GM18499 (cell line): ENCODE data around the gene RABIF.
"Not testable (repeated sequence)": the region's sequence is repeated elsewhere in the genome, so short reads cannot be mapped to it uniquely, and the experiment has no call there.

ENCODE experiments used
- ATAC-seq: cut with Tn5 transposase; IDR thresholded peaks from one replicate; pipeline ENCODE4 v1.9.1; 2021; ENCODE audit warnings: moderate number of reproducible peaks; ENCODE audit not compliant: insufficient read depth, unreplicated experiment

RABIF gene

DNA sequence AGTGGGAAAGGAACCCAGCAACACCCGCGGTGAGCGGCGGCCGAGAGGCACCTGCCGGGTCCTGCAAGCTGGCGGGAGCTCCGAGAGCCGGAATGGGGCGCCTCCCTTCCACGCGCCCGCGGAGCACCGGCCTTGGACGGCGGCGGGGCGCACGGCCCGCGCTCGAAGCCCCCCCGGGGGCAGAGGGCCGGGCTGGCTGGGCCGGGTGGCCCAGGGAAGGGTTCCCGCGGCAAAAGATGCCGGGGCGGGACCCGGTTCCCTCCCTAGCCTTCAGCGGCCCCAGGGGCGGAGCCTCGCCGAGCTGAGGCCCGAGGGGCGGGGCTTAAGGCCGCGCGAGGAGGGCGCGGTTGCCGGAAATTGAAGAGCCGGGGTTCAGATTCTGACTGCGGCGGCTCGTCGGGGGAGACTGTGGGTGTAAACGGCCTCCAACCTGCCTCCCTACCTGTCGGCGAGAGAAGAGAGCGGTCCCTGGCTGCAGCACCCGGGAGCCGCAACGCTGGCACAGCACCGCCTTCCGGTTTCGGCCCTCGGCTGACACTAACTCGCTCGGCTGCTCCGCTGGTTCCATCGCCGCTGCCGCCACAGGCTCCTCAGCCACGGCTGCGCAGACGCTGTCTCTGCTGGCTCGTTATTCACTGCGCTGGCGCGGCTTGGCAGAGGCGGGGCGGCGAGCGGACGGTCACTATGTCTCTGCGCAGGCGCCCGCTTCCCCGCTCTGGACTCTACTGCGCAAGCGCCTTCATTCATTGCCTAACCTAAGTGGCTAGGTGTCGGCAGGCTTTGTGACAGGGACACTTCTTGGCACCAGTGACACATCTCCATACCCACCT is at the start of gene RABIF:
RABIF (minus strand) TSS at position 619 of the 830 bp plus-strand sequence; CDS start at position 568, 51 bp downstream.
- peak; percentile 78 for ATAC-seq

DNA sequence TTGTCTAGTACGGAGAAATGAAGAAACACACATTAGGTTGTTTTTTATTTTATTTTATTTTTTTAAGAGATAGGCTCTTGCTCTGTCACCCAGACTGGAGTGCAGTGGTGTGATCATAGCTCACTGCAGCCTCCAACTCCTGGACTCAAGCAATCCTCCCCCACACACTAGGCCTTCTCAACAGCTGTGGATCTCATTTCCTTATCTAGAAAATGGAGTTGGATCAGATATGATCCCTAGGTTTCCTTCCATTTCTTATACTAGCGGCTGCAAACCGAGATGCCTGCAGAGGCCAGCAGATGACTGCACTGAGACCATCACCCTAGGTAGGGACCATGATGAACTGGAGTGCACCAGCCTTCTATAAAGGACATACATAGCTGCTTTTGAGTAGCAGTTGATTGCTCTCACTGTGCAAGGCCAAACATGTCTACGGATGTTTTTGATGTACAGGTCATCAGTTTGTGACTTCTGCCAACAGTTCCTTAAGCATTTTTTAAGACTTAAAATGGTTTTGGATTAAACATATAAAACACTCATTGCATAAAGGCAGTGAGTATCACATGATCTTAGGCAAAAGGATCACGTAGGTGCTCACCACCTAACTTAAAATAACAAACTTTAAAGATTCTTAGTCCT is 49.5 kb upstream of the RABIF start:
- ATAC-seq, result no peak

DNA sequence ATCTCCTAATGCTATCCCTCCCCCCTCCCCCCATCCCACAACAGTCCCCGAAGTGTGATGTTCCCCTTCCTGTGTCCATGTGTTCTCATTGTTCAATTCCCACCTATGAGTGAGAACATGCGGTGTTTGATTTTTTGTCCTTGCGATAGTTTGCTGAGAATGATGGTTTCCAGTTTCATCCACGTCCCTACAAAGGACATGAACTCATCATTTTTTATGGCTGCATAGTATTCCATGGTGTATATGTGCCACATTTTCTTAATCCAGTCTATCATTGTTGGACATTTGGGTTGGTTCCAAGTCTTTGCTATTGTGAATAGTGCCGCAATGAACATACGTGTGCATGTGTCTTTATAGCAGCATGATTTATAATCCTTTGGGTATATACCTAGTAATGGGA is 47.5 kb upstream of the RABIF start:
- ATAC-seq, result not testable (repeated sequence)

DNA sequence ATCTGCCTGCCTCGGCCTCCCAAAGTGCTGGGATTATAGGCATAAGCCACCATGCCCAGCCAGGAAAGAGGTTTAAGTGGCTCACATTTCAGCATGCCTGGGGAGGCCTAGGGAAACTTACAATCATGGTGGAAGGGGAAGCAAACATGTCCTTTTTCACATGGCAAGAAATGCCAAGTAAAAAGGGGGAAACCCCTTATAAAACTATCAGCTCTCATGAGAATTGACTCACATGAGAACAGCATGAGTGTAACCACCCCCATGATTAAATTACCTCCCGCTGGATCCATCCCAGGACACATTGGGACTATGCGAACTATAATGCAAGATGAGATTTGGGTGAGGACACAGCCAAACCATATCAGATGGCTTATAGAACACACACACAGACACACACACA is 46.9 kb upstream of the RABIF start:
- ATAC-seq, result no peak

DNA sequence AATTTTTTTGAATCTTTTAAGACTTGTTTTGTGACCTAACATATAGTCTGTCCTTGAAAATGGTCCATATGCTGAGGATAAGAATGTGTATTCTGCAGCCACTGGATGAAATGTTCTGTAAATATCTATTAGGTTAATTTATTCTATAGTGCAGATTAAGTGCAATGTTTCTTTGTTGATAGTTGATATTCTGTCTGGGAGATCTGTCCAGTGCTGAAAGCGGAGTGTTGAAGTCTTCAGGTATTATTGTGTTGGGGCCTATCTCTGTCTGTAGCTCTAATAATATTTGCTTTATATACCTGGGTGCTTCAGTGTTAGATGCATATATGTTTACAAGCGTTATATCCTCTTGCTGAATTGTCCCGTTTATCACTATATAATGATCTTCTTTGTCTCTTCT is 45.8 kb upstream of the RABIF start:
- no peak for ATAC-seq

DNA sequence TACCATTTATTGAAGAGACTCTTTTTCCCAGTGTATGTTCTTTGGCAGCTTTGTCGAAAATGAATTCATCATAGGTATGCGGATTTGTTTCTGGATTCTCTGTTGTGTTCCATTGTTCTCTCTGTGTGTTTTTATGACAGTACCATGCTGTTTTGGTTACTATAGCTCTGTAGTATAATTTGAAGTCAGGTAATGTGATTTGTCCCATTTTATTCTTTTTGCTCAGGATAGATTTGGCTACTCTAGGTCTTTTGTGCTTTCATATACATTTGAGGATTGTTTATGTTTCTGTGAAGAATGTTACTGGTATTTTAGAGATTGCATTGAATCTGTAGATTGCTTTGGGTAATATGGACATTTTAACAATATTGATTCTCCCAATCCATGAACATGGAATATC is 43.5 kb upstream of the RABIF start:
- ATAC-seq, result no peak

DNA sequence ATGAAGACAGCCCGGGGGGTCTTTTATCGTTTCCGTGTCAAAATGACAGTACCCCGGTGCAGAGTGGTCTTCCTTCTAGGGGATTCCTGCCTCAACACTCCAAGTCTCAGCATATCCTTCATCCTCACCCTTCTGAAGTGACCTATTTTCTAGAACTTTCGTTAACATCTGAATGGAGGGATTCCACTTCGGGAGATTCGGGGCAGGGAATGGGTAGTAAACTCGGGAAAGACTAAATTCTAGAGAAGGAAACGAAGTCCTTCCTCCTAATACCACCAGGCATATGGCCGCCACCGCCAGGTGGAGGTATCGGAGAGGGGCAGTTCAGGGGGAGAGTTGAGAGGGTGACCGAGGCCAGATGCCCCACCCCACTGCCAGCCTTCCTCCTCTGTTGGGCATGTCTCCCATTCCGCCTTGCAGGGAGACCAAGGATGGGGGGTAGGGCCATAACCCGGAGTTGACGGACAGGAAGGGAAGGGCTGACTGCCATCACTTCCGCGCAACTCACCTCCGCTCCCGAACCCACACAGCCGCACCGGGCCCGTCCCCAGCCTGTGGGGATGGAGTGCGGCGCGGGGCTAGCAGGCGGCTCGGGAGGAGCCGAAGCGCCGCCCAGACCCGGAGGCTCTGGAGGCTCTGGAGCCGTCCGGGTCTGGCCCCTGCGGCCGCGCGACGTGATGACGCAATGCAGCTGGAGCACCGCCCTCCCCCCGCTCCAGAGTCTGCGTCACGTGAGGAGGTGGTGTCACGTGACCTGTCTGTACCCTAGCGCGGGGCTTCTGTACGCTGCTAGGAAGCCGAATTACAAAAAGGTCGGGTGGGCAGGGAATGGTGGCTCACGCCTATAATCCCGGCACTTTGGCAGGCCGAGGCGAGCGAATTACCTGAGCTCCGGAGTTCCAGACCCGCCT is 37.9 kb upstream of the RABIF start, which contains the start of gene KLHL12:
KLHL12 (minus strand) TSS at position 654 of the 911 bp plus-strand sequence. CDS start 2,072 bp downstream, outside the sequence.
- no peak for ATAC-seq

DNA sequence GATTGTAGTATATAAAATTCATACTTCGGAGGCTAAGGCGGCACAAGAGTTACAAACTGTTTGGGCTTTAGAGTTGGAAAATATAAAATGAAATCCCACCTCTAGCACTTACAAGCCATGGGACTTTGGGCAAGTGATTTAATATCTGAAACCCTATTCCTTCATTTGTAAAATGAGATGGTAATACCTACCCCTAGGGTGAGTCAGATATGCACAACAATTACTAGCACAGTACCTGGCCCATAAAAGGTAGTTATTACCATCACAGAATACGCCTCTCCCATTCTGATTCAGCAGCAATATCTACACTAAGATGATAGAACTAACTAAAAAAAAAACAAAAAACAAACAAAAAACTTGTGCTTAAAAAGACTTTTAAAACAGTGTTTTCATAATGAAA is 34.6 kb upstream of the RABIF start:
- ATAC-seq, result no peak

DNA sequence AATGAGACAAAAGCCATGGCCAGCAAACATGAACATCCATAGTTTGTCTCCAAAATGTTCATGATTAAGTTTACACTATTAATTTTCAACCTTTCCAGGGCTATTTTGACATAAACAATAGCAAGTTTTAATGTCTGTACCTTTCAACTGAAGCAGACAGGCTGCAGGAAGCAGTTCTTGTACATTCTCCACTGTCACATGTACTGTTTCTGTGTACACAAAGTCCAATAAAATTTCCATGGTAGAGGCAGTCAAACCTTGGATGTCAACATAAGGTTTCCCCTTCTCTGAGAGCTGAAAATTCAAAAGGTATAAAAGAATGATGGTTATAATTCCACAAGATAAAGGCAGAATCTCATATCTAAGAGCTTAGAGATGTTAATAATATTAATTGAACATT is 30.7 kb upstream of the RABIF start:
- no peak for ATAC-seq

DNA sequence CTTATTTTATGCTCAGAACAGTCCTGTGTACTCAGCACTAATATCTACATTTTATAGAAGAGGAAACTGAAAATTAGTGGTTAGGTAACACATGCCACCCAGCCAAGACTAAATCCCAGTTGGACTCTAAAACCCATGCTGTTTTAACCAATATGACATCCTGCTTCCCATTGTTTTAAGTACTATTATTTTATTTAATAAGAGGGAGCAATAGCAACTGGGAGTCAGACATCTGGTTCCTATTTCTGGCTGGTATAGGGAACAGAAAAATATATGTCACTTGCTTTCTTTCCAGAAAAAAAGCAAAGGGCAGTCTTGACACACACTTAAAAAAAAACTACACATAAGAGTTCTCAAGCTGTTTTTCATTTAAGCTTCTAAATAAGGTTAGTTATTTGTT is 26.2 kb upstream of the RABIF start:
- no peak for ATAC-seq

DNA sequence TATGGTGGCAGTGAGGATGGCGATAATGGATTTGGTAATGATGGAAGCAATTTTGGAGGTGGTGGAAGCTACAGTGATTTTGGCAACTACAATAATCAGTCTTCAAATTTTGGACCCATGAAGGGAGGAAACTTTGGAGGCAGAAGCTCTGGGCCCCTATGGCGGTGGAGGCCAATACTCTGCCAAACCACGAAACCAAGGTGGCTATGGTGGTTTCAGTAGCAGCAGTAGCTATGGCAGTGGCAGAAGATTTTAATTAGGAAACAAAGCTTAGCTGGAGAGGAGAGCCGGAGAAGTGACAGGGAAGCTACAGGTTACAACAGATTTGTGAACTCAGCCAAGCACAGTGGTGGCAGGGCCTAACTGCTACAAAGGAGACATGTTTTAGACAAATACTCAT is 23.5 kb upstream of the RABIF start:
- ATAC-seq, result not testable (repeated sequence)

DNA sequence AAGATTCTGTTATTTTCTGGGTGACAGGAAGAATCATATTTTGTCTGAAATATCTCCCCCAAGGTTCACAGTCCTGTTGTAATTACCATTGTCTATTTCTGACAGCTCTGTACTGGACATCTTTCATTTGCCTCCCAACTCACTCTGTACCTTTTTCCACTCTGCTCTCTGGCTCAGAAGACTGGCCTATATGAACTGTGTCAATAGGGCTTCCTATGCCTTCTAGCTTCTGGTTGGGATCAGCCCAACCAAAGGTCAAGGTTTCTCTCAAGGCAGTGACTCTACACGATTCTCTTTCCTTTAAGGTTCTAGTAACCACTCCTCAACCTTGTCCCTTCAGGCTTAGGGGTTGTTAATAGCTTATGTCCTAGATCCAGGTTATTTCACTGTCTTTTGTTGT is 20.5 kb upstream of the RABIF start:
- no peak for ATAC-seq

DNA sequence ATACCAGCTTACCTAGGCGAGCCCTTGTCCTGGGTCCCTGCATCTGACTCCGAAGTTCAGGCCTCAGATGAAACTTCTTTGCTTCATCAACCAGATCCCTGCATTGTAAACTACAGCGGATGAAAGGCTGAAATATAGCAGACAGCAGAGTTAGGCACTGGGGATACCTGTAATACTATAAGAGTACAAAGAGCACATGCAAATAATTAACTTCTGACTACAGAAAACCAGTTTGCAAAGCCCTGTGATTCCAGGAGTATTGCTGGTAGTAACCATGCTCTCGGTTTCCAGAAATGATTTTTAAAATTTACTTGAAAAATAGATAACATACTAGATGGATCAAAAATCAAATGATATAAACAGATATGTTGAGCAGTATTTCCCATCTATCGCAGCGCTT is 20.0 kb upstream of the RABIF start:
- no peak for ATAC-seq

DNA sequence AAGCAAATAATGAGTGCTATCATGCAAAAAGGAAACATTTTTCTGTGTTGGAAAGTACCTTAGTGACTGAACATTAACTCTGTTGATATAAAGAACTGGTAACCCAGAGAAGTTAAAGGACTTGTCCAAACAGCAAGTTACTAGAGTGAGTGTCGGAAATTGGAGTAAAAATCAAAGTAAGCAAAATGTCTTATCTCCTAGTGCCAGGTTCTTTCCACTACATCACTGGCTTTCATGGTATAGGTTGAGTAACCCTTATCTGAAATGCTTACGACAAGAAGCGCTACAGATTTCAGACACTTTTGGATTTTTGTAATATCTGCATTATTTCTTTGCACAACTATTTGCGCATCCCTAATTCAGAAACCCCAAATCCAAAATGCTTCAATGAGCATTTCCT is 16.4 kb upstream of the RABIF start:
- no peak for ATAC-seq

DNA sequence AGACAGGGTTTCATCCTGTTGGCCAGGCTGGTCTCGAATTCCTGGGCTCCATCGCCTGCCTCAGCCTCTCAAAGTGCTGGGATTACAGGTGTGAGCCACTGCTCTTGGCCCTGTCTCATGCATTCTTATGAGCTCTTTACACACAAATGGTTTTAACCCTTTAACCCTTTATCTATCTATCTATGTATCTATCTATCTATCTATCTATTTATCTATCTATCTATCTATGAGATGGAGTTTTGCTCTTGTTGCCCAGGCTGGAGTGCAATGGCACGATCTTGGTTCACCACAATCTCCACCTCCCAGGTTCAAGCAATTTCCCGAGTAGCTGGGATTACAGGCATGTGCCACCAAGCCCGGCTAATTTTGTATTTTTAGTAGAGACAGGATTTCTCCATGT is 14.9 kb upstream of the RABIF start:
- ATAC-seq, result not testable (repeated sequence)

DNA sequence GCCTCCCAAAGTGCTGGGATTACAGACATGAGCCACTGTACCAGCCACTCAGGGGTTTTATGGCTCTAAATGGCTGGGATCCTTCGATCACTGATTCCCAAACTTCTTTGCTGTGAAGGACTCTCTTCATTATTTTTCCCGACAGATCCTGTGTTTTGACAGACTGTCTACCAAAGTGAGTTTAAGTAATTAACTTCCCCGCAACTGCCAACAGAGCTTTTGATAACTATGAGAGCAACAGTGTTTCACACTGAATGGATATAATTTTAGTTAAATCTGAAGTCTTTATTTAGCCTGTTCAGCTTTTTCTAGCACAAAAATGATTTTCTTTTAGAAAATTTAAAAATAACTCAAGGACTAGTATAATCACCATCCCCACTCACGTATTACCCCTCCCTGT is 12.6 kb upstream of the RABIF start:
- no peak for ATAC-seq

DNA sequence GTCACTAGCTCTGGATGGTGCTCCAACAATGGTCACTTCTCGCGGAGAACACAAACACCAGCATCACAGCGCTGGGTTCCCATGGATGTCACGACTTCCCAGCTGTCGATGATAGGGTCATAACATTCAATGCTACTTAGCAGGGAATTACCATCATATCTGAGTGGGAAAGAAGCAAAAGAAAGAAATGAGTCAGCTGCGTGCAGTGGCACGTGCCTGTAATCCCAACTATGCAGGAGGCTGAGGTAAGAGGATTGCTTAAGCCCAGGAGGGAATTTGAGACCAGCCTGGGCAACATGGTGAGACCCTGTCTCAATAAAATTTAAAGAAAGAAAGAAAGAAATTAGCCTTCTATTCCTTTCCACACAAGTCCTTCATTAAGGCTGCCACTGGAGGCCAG is 3.6 kb upstream of the RABIF start:
- no peak for ATAC-seq

DNA sequence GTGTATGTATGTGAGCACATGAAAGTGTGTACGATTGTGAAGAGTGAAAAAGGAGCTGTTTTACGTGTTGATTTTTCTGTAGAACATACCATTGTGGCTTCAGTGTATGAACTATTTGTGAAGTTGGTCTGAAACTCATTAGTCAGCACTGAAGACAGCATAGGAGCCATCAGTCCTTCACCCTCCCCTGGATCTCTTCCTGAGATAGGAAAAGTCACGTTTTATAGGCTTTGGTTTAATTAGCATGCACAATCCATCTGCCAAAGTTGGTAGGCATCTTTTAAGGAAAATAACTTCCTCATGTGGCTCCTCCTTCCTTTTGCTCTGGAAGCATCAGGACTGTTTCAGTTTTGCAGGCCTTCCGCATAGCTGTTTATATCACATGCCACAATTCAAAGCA is 1.4 kb upstream of the RABIF start:
- ATAC-seq, result no peak

DNA sequence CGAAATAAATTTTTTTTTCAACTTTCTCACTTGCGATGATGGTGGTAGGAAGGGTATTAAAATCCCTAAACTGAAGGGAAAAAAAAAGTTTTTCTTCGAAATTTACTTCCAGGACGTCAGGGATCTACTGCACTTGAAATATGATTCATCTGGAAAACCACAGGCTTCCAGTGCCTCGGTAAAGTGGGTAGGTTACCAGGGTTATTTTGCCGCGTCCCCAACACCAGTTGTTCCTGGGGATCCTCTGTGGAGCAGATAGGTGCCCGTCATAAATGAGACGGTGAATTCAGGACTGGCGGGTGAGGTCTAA is 773 bp downstream of the RABIF start:
- no peak for ATAC-seq

DNA sequence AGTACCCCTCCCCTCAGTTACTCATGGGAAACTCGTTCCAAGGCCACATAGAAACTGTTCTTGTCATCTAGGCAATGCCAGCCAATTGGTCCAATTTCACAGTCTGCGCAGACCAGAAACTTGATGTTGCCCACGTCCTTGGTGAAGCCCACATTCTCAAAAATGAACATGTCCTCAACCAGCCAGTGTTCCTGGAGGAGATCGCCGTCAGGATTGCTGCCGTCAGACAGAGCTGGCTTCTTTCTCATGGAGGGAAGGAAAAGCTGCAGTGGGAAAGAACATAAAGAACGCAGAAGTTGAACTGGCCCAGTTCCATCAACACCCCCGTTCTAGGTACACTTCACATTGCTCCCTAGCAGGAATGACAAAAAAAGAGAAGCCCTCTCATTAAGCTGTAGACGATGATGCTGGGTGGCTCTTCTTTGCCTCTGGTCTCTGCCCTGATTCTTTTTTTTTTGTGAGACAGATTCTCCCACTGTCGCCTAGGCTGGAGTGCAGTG is 7.9 kb downstream of the RABIF start:
- no peak for ATAC-seq

DNA sequence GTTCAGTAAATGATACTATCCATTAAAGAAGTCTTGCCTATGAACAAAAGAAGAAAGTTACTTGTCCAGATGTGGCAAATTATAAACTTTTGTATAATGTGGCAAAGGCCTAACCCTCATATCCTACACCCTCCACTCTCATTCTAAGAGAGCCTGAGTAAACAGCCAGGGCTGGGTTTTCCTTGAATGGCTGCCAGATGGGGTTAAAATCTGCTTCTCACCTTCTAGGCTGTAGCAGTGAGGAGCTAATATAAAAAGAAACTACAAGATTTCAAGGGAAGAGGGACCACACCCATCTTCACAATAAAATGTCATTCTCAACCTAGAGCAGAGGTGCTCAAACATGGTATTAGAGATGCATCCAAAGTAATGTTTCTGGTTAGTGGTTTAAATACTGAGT is 8.9 kb downstream of the RABIF start:
- no peak for ATAC-seq
